ENCODE data around the gene USP32. TPM values are rescaled to one million over a fixed set of nuclear protein-coding genes. Genes with fewer than 3 reads are reported as not detected.

USP32 gene
- polyA plus RNA-seq, 1 donor (not counting 4 experiments of a cell fraction or from before 2014, with no cell fraction given) = 37.6 TPM

DNA sequence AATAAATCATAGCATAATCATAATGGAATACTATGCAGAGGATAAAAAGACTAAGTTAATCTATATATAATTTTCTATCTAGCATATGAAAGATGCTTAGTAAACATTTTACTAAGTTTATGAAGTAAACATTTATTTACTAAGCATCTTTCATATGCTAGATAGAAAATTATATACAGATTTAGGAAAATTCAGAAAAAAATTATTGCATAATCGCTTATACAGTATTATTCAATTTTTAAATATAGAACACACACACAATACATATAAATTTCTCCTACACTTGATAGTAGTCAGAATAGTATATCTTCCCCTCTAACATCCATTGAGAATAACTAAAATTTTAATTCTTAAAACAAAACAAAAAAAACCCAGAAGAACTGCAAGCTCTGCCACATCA lies 131.4 kb downstream of the USP32 start:
- dilution Hi-C loops (cut with MboI; ENCODE audit: extremely low pct_ligation_motif_present, low sequenced_read_pairs) = no loop called here
- peaks cover 3% of the 10 kb centered on the region in 2 experiments for H3K36me3 ChIP-seq (ENCODE audit: control insufficient read depth in 2 of 2, extremely low read depth in 1 of 2, insufficient read depth in 2 of 2, low read length in 2 of 2)

GRCh38 chr17:60258313-60258712 lies 133.6 kb downstream of the USP32 start:
- Histone ChIP-seq H4K20me1 (ENCODE audit: control insufficient read depth, extremely low read depth, insufficient read depth, low read length) (no peaks in the 10 kb centered on the region), H3K9ac (ENCODE audit: control insufficient read depth, extremely low read depth, insufficient read depth, low read length) (no peak overlapping the region), H3K27ac (ENCODE audit: control insufficient read depth, insufficient read depth, low read length) (no peak overlapping the region), H3K9me1 (ENCODE audit: control insufficient read depth, extremely low read depth, insufficient read depth, low read length) (peaks cover 3% of the 10 kb centered on the region), H3K36me3 (ENCODE audit: control insufficient read depth in 2 of 2, extremely low read depth in 1 of 2, insufficient read depth in 2 of 2, low read length in 2 of 2) (peaks cover 3% of the 10 kb centered on the region in 2 experiments), H3K4me3 (ENCODE audit: control insufficient read depth in 2 of 3, extremely low read depth in 1 of 3, insufficient read depth in 2 of 3, low read depth in 1 of 3, low read length in 3 of 3) (no peak overlapping the region), H3K27me3 (ENCODE audit: control insufficient read depth, extremely low read depth, insufficient read depth, low read length) (no peaks in the 10 kb centered on the region), H3K79me2 (ENCODE audit: control insufficient read depth, insufficient read depth, low read length) (no peaks in the 10 kb centered on the region), H3K9me3 (ENCODE audit: control insufficient read depth, low read depth, low read length) (no peaks in the 10 kb centered on the region), H3K4me2 (ENCODE audit: control insufficient read depth, extremely low read depth, insufficient read depth, low read depth, low read length) (no peak overlapping the region), H2AFZ (ENCODE audit: control insufficient read depth, low read length) (no peak overlapping the region), H3K4me1 (ENCODE audit: control insufficient read depth, extremely low read depth, insufficient read depth, low read length) (peaks cover 4% of the 10 kb centered on the region)
- DNase-seq (ENCODE audit: low read depth, low spot score) (no peak), FAIRE-seq (no peak)
- dilution Hi-C loops (cut with MboI; ENCODE audit: extremely low pct_ligation_motif_present, low sequenced_read_pairs) = no loop called here
- TF ChIP-seq, protein P1, sequence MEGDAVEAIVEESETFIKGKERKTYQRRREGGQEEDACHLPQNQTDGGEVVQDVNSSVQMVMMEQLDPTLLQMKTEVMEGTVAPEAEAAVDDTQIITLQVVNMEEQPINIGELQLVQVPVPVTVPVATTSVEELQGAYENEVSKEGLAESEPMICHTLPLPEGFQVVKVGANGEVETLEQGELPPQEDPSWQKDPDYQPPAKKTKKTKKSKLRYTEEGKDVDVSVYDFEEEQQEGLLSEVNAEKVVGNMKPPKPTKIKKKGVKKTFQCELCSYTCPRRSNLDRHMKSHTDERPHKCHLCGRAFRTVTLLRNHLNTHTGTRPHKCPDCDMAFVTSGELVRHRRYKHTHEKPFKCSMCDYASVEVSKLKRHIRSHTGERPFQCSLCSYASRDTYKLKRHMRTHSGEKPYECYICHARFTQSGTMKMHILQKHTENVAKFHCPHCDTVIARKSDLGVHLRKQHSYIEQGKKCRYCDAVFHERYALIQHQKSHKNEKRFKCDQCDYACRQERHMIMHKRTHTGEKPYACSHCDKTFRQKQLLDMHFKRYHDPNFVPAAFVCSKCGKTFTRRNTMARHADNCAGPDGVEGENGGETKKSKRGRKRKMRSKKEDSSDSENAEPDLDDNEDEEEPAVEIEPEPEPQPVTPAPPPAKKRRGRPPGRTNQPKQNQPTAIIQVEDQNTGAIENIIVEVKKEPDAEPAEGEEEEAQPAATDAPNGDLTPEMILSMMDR (optimal IDR thresholded peaks at IDR 0.05 in 1 of 3, IDR thresholded peaks at IDR 0.05 in 1 of 3, conservative IDR thresholded peaks at IDR 0.05 in 1 of 3; ENCODE audit: extremely low read depth in 1 of 3, insufficient read depth in 2 of 3, low read length in 3 of 3) = no peak
- no peak for TF ChIP-seq EZH2 (IDR thresholded peaks at IDR 0.05; ENCODE audit: low read length)

More for the DNA sequence above, 131.4 kb downstream of the USP32 start:
- Histone ChIP-seq H3K9ac (ENCODE audit: control insufficient read depth, extremely low read depth, insufficient read depth, low read length) (no peak overlapping the region), H3K79me2 (ENCODE audit: control insufficient read depth, insufficient read depth, low read length) (no peaks in the 10 kb centered on the region), H3K4me2 (ENCODE audit: control insufficient read depth, extremely low read depth, insufficient read depth, low read depth, low read length) (no peak overlapping the region), H3K9me1 (ENCODE audit: control insufficient read depth, extremely low read depth, insufficient read depth, low read length) (peaks cover 3% of the 10 kb centered on the region), H3K27ac (ENCODE audit: control insufficient read depth, insufficient read depth, low read length) (no peak overlapping the region), H3K9me3 (ENCODE audit: control insufficient read depth, low read depth, low read length) (no peaks in the 10 kb centered on the region), H3K4me3 (ENCODE audit: control insufficient read depth in 2 of 3, extremely low read depth in 1 of 3, insufficient read depth in 2 of 3, low read depth in 1 of 3, low read length in 3 of 3) (no peak overlapping the region), H4K20me1 (ENCODE audit: control insufficient read depth, extremely low read depth, insufficient read depth, low read length) (no peaks in the 10 kb centered on the region), H2AFZ (ENCODE audit: control insufficient read depth, low read length) (no peak overlapping the region), H3K4me1 (ENCODE audit: control insufficient read depth, extremely low read depth, insufficient read depth, low read length) (peaks cover 4% of the 10 kb centered on the region), H3K27me3 (ENCODE audit: control insufficient read depth, extremely low read depth, insufficient read depth, low read length) (no peaks in the 10 kb centered on the region)
- no peak for DNase-seq (ENCODE audit: low read depth, low spot score)
- TF ChIP-seq EZH2 (IDR thresholded peaks at IDR 0.05; ENCODE audit: low read length) = no peak
- TF ChIP-seq, protein P1 (optimal IDR thresholded peaks at IDR 0.05 in 1 of 3, IDR thresholded peaks at IDR 0.05 in 1 of 3, conservative IDR thresholded peaks at IDR 0.05 in 1 of 3; ENCODE audit: extremely low read depth in 1 of 3, insufficient read depth in 2 of 3, low read length in 3 of 3) = no peak
- no peak for FAIRE-seq
